HG02938 (cell line): ENCODE results near the gene TUBA3D.
"Not testable (repeated sequence)": the region's sequence is repeated elsewhere in the genome, so short reads cannot be mapped to it uniquely, and the experiment has no call there.

ENCODE experiments used
- ATAC-seq: cut with Tn5 transposase; IDR thresholded peaks from one replicate; pipeline ENCODE4 v1.9.1; 2021; ENCODE audit warnings: mild to moderate bottlenecking, moderate library complexity; ENCODE audit not compliant: unreplicated experiment

TUBA3D gene

GRCh38 chr2:131531547-131532185 is 55.7 kb downstream of the TUBA3D start:
- not testable (repeated sequence) for ATAC-seq
